HCT116 (cell line): ENCODE data around the gene FICD. TPM values are rescaled to one million over a fixed set of nuclear protein-coding genes. Genes with fewer than 3 reads are reported as not detected.

Experiments used
- ATAC-seq: fragments of 200-7000 bp; cut with Tn5 transposase; 2 replicates; pipeline ENCODE4 v1.9.1; 2020; ENCODE audit warnings: mild to moderate bottlenecking, moderate library complexity
- BruUV-seq: library from RNA; stranded (reverse); fragments of 400-500 nt; replicated peaks from 2 replicates; lab custom pipeline; 2021; lab: Mats Ljungman, UMichigan
- CTCF ChIA-PET: fragments of 300-600 bp; sonication (Branson Sonifier 250); formaldehyde crosslinking; loops from one replicate; lab custom pipeline; 2021; ENCODE audit warnings: antibody characterized with exemption; lab: Charles Lee
- POLR2A ChIA-PET: fragments of 300-600, 350-600 bp; sonication (Branson Sonifier 250); formaldehyde crosslinking; loops from one replicate; lab custom pipeline; 2021; ENCODE audit warnings: antibody characterized with exemption; lab: Charles Lee
- RAD21 ChIA-PET, 2 experiments: fragments of 300-600 bp; sonication (Branson Sonifier 250); formaldehyde crosslinking; loops; one replicate each; lab custom pipeline; 2023; ENCODE audit warnings: low total read pairs in 2 of 2; ENCODE audit not compliant: uncharacterized antibody in 2 of 2, unreplicated experiment in 2 of 2, low non-redundant PET in 1 of 2; lab: Charles Lee
- DNase-seq: peaks from one replicate; pipeline ENCODE4 v3.0.0-alpha.2; 2010; ENCODE audit warnings: low read depth, low spot score
- H2AFZ ChIP-seq: fragments of 200-600 bp; shearing (Covaris generic), sonication (generic); 2 replicates; pipeline ENCODE4 v1.6.1; 2017; ENCODE audit warnings: low read depth, mixed run types, mixed read lengths, antibody characterized with exemption, low read length; ENCODE audit not compliant: poor library complexity, severe bottlenecking
- H3K27ac ChIP-seq: 2 replicates; pipeline ENCODE4 v1.5.1; 2012; ENCODE audit warnings: low read depth, low read length
- H3K27me3 ChIP-seq: fragments of 200-600 bp; sonication (generic); 2 replicates; pipeline ENCODE4 v1.6.1; 2016; ENCODE audit warnings: mixed run types, low read length, mixed read lengths; ENCODE audit not compliant: insufficient read depth
- H3K36me3 ChIP-seq, 2 experiments: fragments of 200-500 bp in 1 of 2; fragments of 200-600 bp in 1 of 2; sonication (Bioruptor generic) in 1 of 2; sonication (generic) in 1 of 2; 2 replicates each; pipeline versions ENCODE4 v1.5.1 to v1.6.1; 2014 to 2016; ENCODE audit warnings: low read length in 2 of 2, inconsistent platforms in 1 of 2, mixed read lengths in 1 of 2, mixed run types in 1 of 2; ENCODE audit not compliant: insufficient read depth in 2 of 2, control insufficient read depth in 1 of 2
- H3K4me1 ChIP-seq, 2 experiments: fragments of 200-600 bp in 1 of 2; sonication (generic) in 1 of 2; 2 replicates each; pipeline versions ENCODE4 v1.5.1 to v1.6.1; 2012 to 2017; ENCODE audit warnings: low read length in 2 of 2, inconsistent platforms in 1 of 2, mild to moderate bottlenecking in 1 of 2, mixed read lengths in 1 of 2, mixed run types in 1 of 2, moderate library complexity in 1 of 2; ENCODE audit not compliant: insufficient read depth in 2 of 2, control insufficient read depth in 1 of 2
- H3K4me2 ChIP-seq: fragments of 200-600 bp; sonication (generic); 2 replicates; pipeline ENCODE4 v1.6.1; 2017; ENCODE audit warnings: mixed run types, low read length, mixed read lengths
- H3K4me3 ChIP-seq, 2 experiments: fragments of 200-600 bp in 1 of 2; sonication (generic) in 1 of 2; replicated peaks in 1 of 2; 2 replicates each; pipeline ENCODE4 v1.5.1; 2011 to 2016; ENCODE audit warnings: low read length in 2 of 2, control low read depth in 1 of 2, low read depth in 1 of 2, mild to moderate bottlenecking in 1 of 2, mixed read lengths in 1 of 2, mixed run types in 1 of 2
- H3K79me2 ChIP-seq: fragments of 200-600 bp; sonication (generic); 2 replicates; pipeline ENCODE4 v1.6.1; 2017; ENCODE audit warnings: mild to moderate bottlenecking, mixed run types, low read length, moderate library complexity, mixed read lengths; ENCODE audit not compliant: insufficient read depth
- H3K9ac ChIP-seq: fragments of 200-600 bp; sonication (generic); 2 replicates; pipeline ENCODE4 v1.6.1; 2016; ENCODE audit warnings: low read length, mixed read lengths
- H3K9me2 ChIP-seq: fragments of 200-600 bp; sonication (generic), shearing (Covaris generic); 2 replicates; pipeline ENCODE4 v1.6.1; 2017; ENCODE audit warnings: mixed run types, mild to moderate bottlenecking, moderate library complexity; ENCODE audit not compliant: insufficient read depth
- H3K9me3 ChIP-seq, 2 experiments: fragments of 200-500 bp in 1 of 2; fragments of 200-600 bp in 1 of 2; sonication (Bioruptor generic) in 1 of 2; sonication (generic) in 1 of 2; 2 replicates each; pipeline ENCODE4 v1.6.1; 2014 to 2017; ENCODE audit warnings: low read length in 2 of 2, mixed read lengths in 2 of 2, inconsistent platforms in 1 of 2, low read depth in 1 of 2, mild to moderate bottlenecking in 1 of 2, mixed run types in 1 of 2, moderate library complexity in 1 of 2; ENCODE audit not compliant: control insufficient read depth in 1 of 2, insufficient read depth in 1 of 2
- H4K20me1 ChIP-seq: fragments of 200-600 bp; sonication (generic), shearing (Covaris generic); 2 replicates; pipeline ENCODE4 v1.6.1; 2017; ENCODE audit warnings: mixed run types, mild to moderate bottlenecking, moderate library complexity; ENCODE audit not compliant: insufficient read depth
- CBX3 ChIP-seq: IDR thresholded peaks from 2 replicates; pipeline ENCODE4 v1.6.1; 2012; ENCODE audit warnings: low read depth
- CTCF ChIP-seq, 3 experiments: fragments of 200-600 bp in 1 of 3; sonication (generic) in 1 of 3; IDR thresholded peaks in 2 of 3; conservative IDR thresholded peaks in 1 of 3; 2 replicates each; pipeline ENCODE4 v1.5.1; 2012 to 2017; ENCODE audit warnings: low read depth in 2 of 3, low read length in 2 of 3, antibody characterized with exemption in 1 of 3, borderline replicate concordance in 1 of 3, control low read depth in 1 of 3, mild to moderate bottlenecking in 1 of 3, mixed read lengths in 1 of 3, mixed run types in 1 of 3, moderate library complexity in 1 of 3; ENCODE audit not compliant: insufficient read depth in 1 of 3
- EGR1 ChIP-seq: IDR thresholded peaks from 2 replicates; pipeline ENCODE4 v1.6.1; 2012; ENCODE audit warnings: low read depth
- ELF1 ChIP-seq: IDR thresholded peaks from 2 replicates; pipeline ENCODE4 v1.6.1; 2012; ENCODE audit warnings: low read depth, borderline replicate concordance
- EZH2 ChIP-seq: fragments of 200-600 bp; sonication (generic); IDR thresholded peaks from 2 replicates; pipeline ENCODE4 v1.6.1; 2017; ENCODE audit warnings: antibody characterized with exemption, mixed run types
- EZH2phosphoT487 ChIP-seq: fragments of 200-600 bp; IDR thresholded peaks from 2 replicates; pipeline ENCODE4 v1.6.1; 2018; ENCODE audit warnings: antibody characterized with exemption, borderline replicate concordance
- FOSL1 ChIP-seq: IDR thresholded peaks from 2 replicates; pipeline ENCODE4 v1.6.1; 2012; ENCODE audit warnings: low read depth
- JUND ChIP-seq: IDR thresholded peaks from 2 replicates; pipeline ENCODE4 v1.6.1; 2012
- MAX ChIP-seq: IDR thresholded peaks from 2 replicates; pipeline ENCODE4 v1.6.1; 2012
- POLR2A ChIP-seq: IDR thresholded peaks from 2 replicates; pipeline ENCODE4 v1.7.0; 2011; ENCODE audit warnings: borderline replicate concordance; ENCODE audit not compliant: insufficient read depth, insufficient read length; ENCODE audit errors: extremely low read depth
- POLR2AphosphoS5 ChIP-seq: IDR thresholded peaks from 2 replicates; pipeline ENCODE4 v1.6.1; 2011; ENCODE audit warnings: mild to moderate bottlenecking, low read depth, low read length, moderate library complexity
- RAD21 ChIP-seq: IDR thresholded peaks from 2 replicates; pipeline ENCODE4 v1.6.1; 2012; ENCODE audit warnings: low read depth, mild to moderate bottlenecking
- REST ChIP-seq: IDR thresholded peaks from 2 replicates; pipeline ENCODE4 v1.6.1; 2012; ENCODE audit warnings: low read depth
- SIN3A ChIP-seq: IDR thresholded peaks from 2 replicates; pipeline ENCODE4 v1.6.1; 2012; ENCODE audit warnings: low read depth
- SP1 ChIP-seq: IDR thresholded peaks from 2 replicates; pipeline ENCODE4 v1.6.1; 2012; ENCODE audit warnings: low read depth
- SRF ChIP-seq: IDR thresholded peaks from 2 replicates; pipeline ENCODE4 v1.6.1; 2012; ENCODE audit warnings: low read depth
- YY1 ChIP-seq: IDR thresholded peaks from 2 replicates; pipeline ENCODE4 v1.6.1; 2011; ENCODE audit warnings: low read length, low read depth, moderate library complexity, mild to moderate bottlenecking; ENCODE audit not compliant: insufficient replicate concordance; ENCODE audit errors: extremely low read depth
- ZNF274 ChIP-seq: fragments of 200-500 bp; sonication (Bioruptor generic); IDR thresholded peaks from 2 replicates; pipeline ENCODE4 v1.6.1; 2014; ENCODE audit warnings: mild to moderate bottlenecking, low read depth, low read length, inconsistent platforms
- intact Hi-C: fragments of 100-400 bp; cut with micrococcal nuclease; formaldehyde crosslinking; loops from 2 replicates; pipeline ENCODE4 v1.10.0; 2022
- total RNA-seq: library from RNA; stranded (reverse); gene quantifications from one replicate; pipeline ENCODE4 v1.2.1, GENCODE V29; 2021; ENCODE audit not compliant: unreplicated experiment
- TF ChIP-seq, protein P1 (sequence below): IDR thresholded peaks from 2 replicates; pipeline ENCODE4 v1.6.1; 2012
- TF ChIP-seq, protein P2 (sequence below): IDR thresholded peaks from 2 replicates; pipeline ENCODE4 v1.6.1; 2011; ENCODE audit warnings: mild to moderate bottlenecking, low read length, moderate library complexity; ENCODE audit not compliant: insufficient replicate concordance; ENCODE audit errors: extremely low read depth

FICD gene
- total RNA-seq, 1 experiment from 2014 or later: 5.1 TPM

- TF ChIP-seq ZNF274 (no peak), EZH2phosphoT487 (no peak), CTCF (IDR thresholded peaks at IDR 0.05 in 2 of 3, conservative IDR thresholded peaks at IDR 0.05 in 1 of 3; ENCODE audit: borderline replicate concordance in 1 of 3, insufficient read depth in 1 of 3, low read depth in 2 of 3, low read length in 2 of 3) (no peak), JUND (no peak), ELF1 (no peak), EGR1 (no peak), SRF (no peak), POLR2A (no peak), EZH2 (no peak), SIN3A (no peak), POLR2AphosphoS5 (no peak), CBX3 (no peak), REST (no peak), MAX (no peak), FOSL1 (no peak), RAD21 (no peak), SP1 (no peak), YY1 (no peak)
- TF ChIP-seq, protein P1, sequence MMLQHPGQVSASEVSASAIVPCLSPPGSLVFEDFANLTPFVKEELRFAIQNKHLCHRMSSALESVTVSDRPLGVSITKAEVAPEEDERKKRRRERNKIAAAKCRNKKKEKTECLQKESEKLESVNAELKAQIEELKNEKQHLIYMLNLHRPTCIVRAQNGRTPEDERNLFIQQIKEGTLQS: no peak
- TF ChIP-seq, protein P2, sequence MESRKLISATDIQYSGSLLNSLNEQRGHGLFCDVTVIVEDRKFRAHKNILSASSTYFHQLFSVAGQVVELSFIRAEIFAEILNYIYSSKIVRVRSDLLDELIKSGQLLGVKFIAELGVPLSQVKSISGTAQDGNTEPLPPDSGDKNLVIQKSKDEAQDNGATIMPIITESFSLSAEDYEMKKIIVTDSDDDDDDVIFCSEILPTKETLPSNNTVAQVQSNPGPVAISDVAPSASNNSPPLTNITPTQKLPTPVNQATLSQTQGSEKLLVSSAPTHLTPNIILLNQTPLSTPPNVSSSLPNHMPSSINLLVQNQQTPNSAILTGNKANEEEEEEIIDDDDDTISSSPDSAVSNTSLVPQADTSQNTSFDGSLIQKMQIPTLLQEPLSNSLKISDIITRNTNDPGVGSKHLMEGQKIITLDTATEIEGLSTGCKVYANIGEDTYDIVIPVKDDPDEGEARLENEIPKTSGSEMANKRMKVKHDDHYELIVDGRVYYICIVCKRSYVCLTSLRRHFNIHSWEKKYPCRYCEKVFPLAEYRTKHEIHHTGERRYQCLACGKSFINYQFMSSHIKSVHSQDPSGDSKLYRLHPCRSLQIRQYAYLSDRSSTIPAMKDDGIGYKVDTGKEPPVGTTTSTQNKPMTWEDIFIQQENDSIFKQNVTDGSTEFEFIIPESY: no peak
- no TSS peak for BruUV-seq
- Histone ChIP-seq H3K27ac (no peak overlapping the region), H3K4me3 (no peak overlapping the region), H3K4me1 (no peaks in the 10 kb centered on the region), H3K9me2 (no peaks in the 10 kb centered on the region), H3K9me3 (peaks cover 10 to 15% of the 10 kb centered on the region in 2 experiments; a peak in 3 of 4 replicates), H3K79me2 (no peaks in the 10 kb centered on the region), H3K4me2 (no peak overlapping the region), H3K9ac (no peak overlapping the region), H4K20me1 (no peaks in the 10 kb centered on the region), H2AFZ (no peak overlapping the region), H3K27me3 (peaks cover 3% of the 10 kb centered on the region; the same call in 1 of the 2 replicates), H3K36me3 (no peaks in the 10 kb centered on the region)
- ChIA-PET RAD21 (interaction anchor here in 1 of 2 experiments (0.6 kb wide), 1 partner anchor 1285 kb away, joined by 3 read pairs; no protein-coding TSS in a partner anchor), POLR2A (no interaction called here), CTCF (no interaction called here)
- DNase-seq (no peak), ATAC-seq (no peak)
- intact Hi-C loops: no loop called here
Observed at GRCh38 chr12:108505129-108505528, 9.9 kb upstream of the FICD start.
